GM18909 (cell line): Measurements from ENCODE around the gene RWDD4.

ENCODE experiments used
- ATAC-seq: cut with Tn5 transposase; IDR thresholded peaks from one replicate; pipeline ENCODE4 v1.9.1; 2021; ENCODE audit warnings: mild to moderate bottlenecking; ENCODE audit not compliant: unreplicated experiment, poor library complexity

The RWDD4 gene

GRCh38 chr4:183659029-183659871 is at the start of gene RWDD4, which contains the start of gene TRAPPC11:
Gene RWDD4, minus strand, starts transcription at chr4:183659185. Its CDS starts 233 bp downstream, at chr4:183658952.
Gene TRAPPC11, plus strand, starts transcription at chr4:183659293. Its CDS starts 4,575 bp downstream, at chr4:183663868.
- peak; percentile 99 for ATAC-seq

- no peak for ATAC-seq
Measured at GRCh38 chr4:183702492-183702891, 43.5 kb upstream of the RWDD4 start.

- ATAC-seq, result no peak
Measured at GRCh38 chr4:183700407-183700806, 41.4 kb upstream of the RWDD4 start.

GRCh38 chr4:183698909-183699308 is 39.9 kb upstream of the RWDD4 start:
- no peak for ATAC-seq

GRCh38 chr4:183691897-183692296 is 32.9 kb upstream of the RWDD4 start:
- ATAC-seq, result no peak

GRCh38 chr4:183691006-183691405 is 32.0 kb upstream of the RWDD4 start:
- no peak for ATAC-seq

GRCh38 chr4:183688216-183688615 is 29.2 kb upstream of the RWDD4 start:
- ATAC-seq, result no peak

GRCh38 chr4:183686461-183686860 is 27.5 kb upstream of the RWDD4 start:
- no peak for ATAC-seq

- ATAC-seq, result no peak
Measured at GRCh38 chr4:183681119-183681518, 22.1 kb upstream of the RWDD4 start.

GRCh38 chr4:183675625-183676024 is 16.6 kb upstream of the RWDD4 start:
- no peak for ATAC-seq

GRCh38 chr4:183674153-183674552 is 15.2 kb upstream of the RWDD4 start:
- no peak for ATAC-seq

- no peak for ATAC-seq
Measured at GRCh38 chr4:183670960-183671555, 12.1 kb upstream of the RWDD4 start.

- no peak for ATAC-seq
Measured at GRCh38 chr4:183670251-183670650, 11.3 kb upstream of the RWDD4 start.

- ATAC-seq, result no peak
Measured at GRCh38 chr4:183666088-183666487, 7.1 kb upstream of the RWDD4 start.

- ATAC-seq, result no peak
Measured at GRCh38 chr4:183659872-183660242, 872 bp upstream of the RWDD4 start.

GRCh38 chr4:183658362-183659028 is 490 bp downstream of the RWDD4 start:
- peak; percentile 39 for ATAC-seq

- ATAC-seq, result no peak
Measured at GRCh38 chr4:183657564-183657963, 1.4 kb downstream of the RWDD4 start.

GRCh38 chr4:183645326-183645725 is 13.7 kb downstream of the RWDD4 start:
- ATAC-seq, result no peak

GRCh38 chr4:183639291-183639690 is 19.7 kb downstream of the RWDD4 start:
- ATAC-seq, result no peak

GRCh38 chr4:183638436-183638835 is 20.5 kb downstream of the RWDD4 start:
- no peak for ATAC-seq

GRCh38 chr4:183637461-183637860 is 21.5 kb downstream of the RWDD4 start:
- no peak for ATAC-seq
